PC-3 (cell line): ENCODE data around the gene SPACA4. TPM values are rescaled to one million over a fixed set of nuclear protein-coding genes. Genes with fewer than 3 reads are reported as not detected.

ENCODE experiments used
- ATAC-seq: fragments of 200-7000 bp; cut with Tn5 transposase; 2 replicates; pipeline ENCODE4 v1.9.1; 2020; ENCODE audit warnings: mild to moderate bottlenecking, moderate library complexity
- BruUV-seq: library from RNA; stranded (reverse); fragments of 400-500 nt; replicated peaks from 2 replicates; lab custom pipeline; 2021; lab: Mats Ljungman, UMichigan
- CTCF ChIA-PET: fragments of 300-600 bp; sonication (Branson Sonifier 250); formaldehyde crosslinking; loops from one replicate; lab custom pipeline; 2022; ENCODE audit warnings: antibody characterized with exemption; lab: Charles Lee
- POLR2A ChIA-PET: fragments of 300-600 bp; sonication (Branson Sonifier 250); formaldehyde crosslinking; loops from one replicate; lab custom pipeline; 2022; ENCODE audit warnings: antibody characterized with exemption; ENCODE audit not compliant: unreplicated experiment; lab: Charles Lee
- DNase-seq: peaks from one replicate; pipeline ENCODE4 v3.0.0-alpha.2; 2015
- H2AFZ ChIP-seq: fragments of 300-600 bp; sonication (generic); 2 replicates; pipeline ENCODE4 v1.6.0; 2016; ENCODE audit warnings: antibody characterized with exemption, low read length
- H3F3A ChIP-seq: fragments of 300-600 bp; sonication (generic); one replicate; pipeline ENCODE4 v1.6.0; 2017; ENCODE audit warnings: antibody characterized with exemption, low read length, control low read depth, mild to moderate bottlenecking; ENCODE audit not compliant: unreplicated experiment
- H3K27ac ChIP-seq: fragments of 300-600 bp; sonication (generic); 2 replicates; pipeline ENCODE4 v1.5.1; 2016; ENCODE audit warnings: mild to moderate bottlenecking, low read length
- H3K27me3 ChIP-seq: fragments of 300-600 bp; sonication (generic); 2 replicates; pipeline ENCODE4 v1.6.1; 2016; ENCODE audit warnings: low read length, mixed read lengths
- H3K36me3 ChIP-seq: fragments of 300-600 bp; sonication (generic); 2 replicates; pipeline ENCODE4 v1.6.1; 2016; ENCODE audit warnings: low read depth, mixed run types, low read length, mixed read lengths
- H3K4me1 ChIP-seq: fragments of 300-600 bp; sonication (generic); 2 replicates; pipeline ENCODE4 v1.5.1; 2016; ENCODE audit warnings: low read length; ENCODE audit not compliant: insufficient read depth
- H3K4me2 ChIP-seq: fragments of 300-600 bp; sonication (generic); 2 replicates; pipeline ENCODE4 v1.6.0; 2016; ENCODE audit warnings: low read length
- H3K4me3 ChIP-seq: fragments of 300-600 bp; sonication (generic); 2 replicates; pipeline ENCODE4 v1.5.1; 2016; ENCODE audit warnings: mild to moderate bottlenecking, low read length, mixed read lengths
- H3K79me2 ChIP-seq: fragments of 300-600 bp; sonication (generic); 2 replicates; pipeline ENCODE4 v1.6.1; 2017; ENCODE audit warnings: low read length, mixed read lengths
- H3K9ac ChIP-seq: fragments of 300-600 bp; sonication (generic); 2 replicates; pipeline ENCODE4 v1.6.0; 2016; ENCODE audit warnings: mild to moderate bottlenecking, low read length
- H3K9me2 ChIP-seq: fragments of 300-600 bp; sonication (generic); replicated peaks from 2 replicates; pipeline ENCODE4 v1.6.1; 2016; ENCODE audit warnings: mixed run types, low read length, mixed read lengths
- H3K9me3 ChIP-seq: fragments of 300-600 bp; sonication (generic); 2 replicates; pipeline ENCODE4 v1.6.1; 2016; ENCODE audit warnings: low read length, mixed read lengths
- H4K20me1 ChIP-seq: fragments of 300-600 bp; sonication (generic); 2 replicates; pipeline ENCODE4 v1.6.1; 2016; ENCODE audit warnings: low read length, mixed read lengths
- EZH2 ChIP-seq: fragments of 300-600 bp; sonication (generic); IDR thresholded peaks from one replicate; pipeline ENCODE4 v1.6.1; 2017; ENCODE audit warnings: antibody characterized with exemption, mild to moderate bottlenecking, low read length; ENCODE audit not compliant: unreplicated experiment
- EZH2phosphoT487 ChIP-seq: fragments of 300-600 bp; sonication (generic); IDR thresholded peaks from 2 replicates; pipeline ENCODE4 v1.6.1; 2018; ENCODE audit warnings: mild to moderate bottlenecking, antibody characterized with exemption, low read length, borderline replicate concordance
- intact Hi-C: fragments of 100-400 bp; cut with micrococcal nuclease; formaldehyde crosslinking; loops from 2 replicates; pipeline ENCODE4 v1.9.0; 2023
- total RNA-seq: library from RNA; depleted of rRNA; stranded (reverse); fragments of >200 nt; gene quantifications from 2 replicates; pipeline ENCODE4 v1.2.3, GENCODE V29; 2014
- TF ChIP-seq, protein P1 (sequence below): fragments of 300-600 bp; sonication (generic); conservative IDR thresholded peaks from 2 replicates; pipeline ENCODE4 v1.5.1; 2017; ENCODE audit warnings: antibody characterized with exemption, low read depth, mild to moderate bottlenecking, low read length

SPACA4 gene
- total RNA-seq, 1 experiment from 2014 or later = not detected

DNA sequence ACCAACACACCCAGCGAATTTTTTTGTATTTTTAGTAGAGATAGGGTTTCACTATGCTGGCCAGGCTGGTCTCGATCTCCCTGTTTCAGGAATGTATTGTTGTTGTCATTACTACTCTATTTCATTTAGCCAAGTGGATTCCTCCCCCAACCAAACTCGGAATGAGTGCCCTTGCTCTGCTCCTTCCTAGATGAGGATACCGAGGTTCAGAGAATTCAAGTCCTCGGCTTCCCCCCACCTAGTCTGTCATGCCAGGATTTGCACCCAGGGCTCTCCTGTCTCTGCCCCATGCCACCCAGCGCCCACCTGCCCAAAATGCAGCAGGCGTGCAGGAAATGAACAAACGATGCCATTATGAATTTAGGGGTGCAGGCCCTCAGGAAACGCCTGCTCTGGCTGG is 3.5 kb upstream of the SPACA4 start:
- Histone ChIP-seq H3K27ac (no peak overlapping the region), H3K36me3 (no peaks in the 10 kb centered on the region), H3K4me1 (no peaks in the 10 kb centered on the region), H4K20me1 (no peaks in the 10 kb centered on the region), H3K27me3 (no peaks in the 10 kb centered on the region), H3K4me2 (no peak overlapping the region), H3K4me3 (no peak overlapping the region), H3K9me2 (no peaks in the 10 kb centered on the region), H3F3A (no peaks in the 10 kb centered on the region), H3K9ac (no peak overlapping the region), H2AFZ (no peak overlapping the region), H3K79me2 (no peaks in the 10 kb centered on the region), H3K9me3 (no peaks in the 10 kb centered on the region)
- ATAC-seq = no peak
- no peak for DNase-seq
- CTCF ChIA-PET = no interaction called here
- TF ChIP-seq, protein P1, sequence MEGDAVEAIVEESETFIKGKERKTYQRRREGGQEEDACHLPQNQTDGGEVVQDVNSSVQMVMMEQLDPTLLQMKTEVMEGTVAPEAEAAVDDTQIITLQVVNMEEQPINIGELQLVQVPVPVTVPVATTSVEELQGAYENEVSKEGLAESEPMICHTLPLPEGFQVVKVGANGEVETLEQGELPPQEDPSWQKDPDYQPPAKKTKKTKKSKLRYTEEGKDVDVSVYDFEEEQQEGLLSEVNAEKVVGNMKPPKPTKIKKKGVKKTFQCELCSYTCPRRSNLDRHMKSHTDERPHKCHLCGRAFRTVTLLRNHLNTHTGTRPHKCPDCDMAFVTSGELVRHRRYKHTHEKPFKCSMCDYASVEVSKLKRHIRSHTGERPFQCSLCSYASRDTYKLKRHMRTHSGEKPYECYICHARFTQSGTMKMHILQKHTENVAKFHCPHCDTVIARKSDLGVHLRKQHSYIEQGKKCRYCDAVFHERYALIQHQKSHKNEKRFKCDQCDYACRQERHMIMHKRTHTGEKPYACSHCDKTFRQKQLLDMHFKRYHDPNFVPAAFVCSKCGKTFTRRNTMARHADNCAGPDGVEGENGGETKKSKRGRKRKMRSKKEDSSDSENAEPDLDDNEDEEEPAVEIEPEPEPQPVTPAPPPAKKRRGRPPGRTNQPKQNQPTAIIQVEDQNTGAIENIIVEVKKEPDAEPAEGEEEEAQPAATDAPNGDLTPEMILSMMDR = no peak
- TF ChIP-seq EZH2phosphoT487 (no peak), EZH2 (no peak)
- intact Hi-C loops = no loop called here
- no TSS peak for BruUV-seq
- POLR2A ChIA-PET = no interaction called here

GRCh38 chr19:48603449-48603848 is 3.1 kb upstream of the SPACA4 start:
- ATAC-seq = no peak

DNA sequence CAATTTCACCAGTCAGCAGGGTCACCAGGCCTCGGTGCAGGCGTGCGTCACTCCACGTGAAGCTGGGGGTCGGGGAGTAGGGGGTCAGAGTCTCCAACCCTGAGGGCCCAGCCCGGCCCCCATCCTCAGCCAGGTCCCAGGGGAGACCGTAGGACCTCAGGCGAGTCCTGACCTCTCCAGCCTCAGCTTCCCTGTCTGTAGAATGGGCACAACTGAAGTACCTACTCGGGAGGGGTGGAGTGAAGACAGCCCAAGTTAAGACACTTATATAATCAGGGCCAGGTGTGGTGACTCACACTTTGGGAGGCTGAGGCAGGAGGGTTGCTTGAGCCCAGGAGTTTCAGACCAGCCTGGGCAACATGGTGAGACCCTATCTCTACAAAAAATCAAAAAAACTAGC is 2.7 kb upstream of the SPACA4 start:
- Histone ChIP-seq H3K27ac (no peak overlapping the region), H2AFZ (no peak overlapping the region), H4K20me1 (no peaks in the 10 kb centered on the region), H3K4me1 (no peaks in the 10 kb centered on the region), H3F3A (no peaks in the 10 kb centered on the region), H3K4me2 (no peak overlapping the region), H3K36me3 (no peaks in the 10 kb centered on the region), H3K9me2 (no peaks in the 10 kb centered on the region), H3K9ac (no peak overlapping the region), H3K9me3 (no peaks in the 10 kb centered on the region), H3K4me3 (no peak overlapping the region), H3K27me3 (no peaks in the 10 kb centered on the region), H3K79me2 (no peaks in the 10 kb centered on the region)
- no peak for DNase-seq
- intact Hi-C loops = no loop called here
- CTCF ChIA-PET = no interaction called here
- POLR2A ChIA-PET = no interaction called here
- no TSS peak for BruUV-seq
- ATAC-seq = no peak
- TF ChIP-seq EZH2 (no peak), EZH2phosphoT487 (no peak)
- TF ChIP-seq, protein P1 = no peak

More at GRCh38 chr19:48603449-48603848, 3.1 kb upstream of the SPACA4 start:
- intact Hi-C loops = no loop called here
- no peaks in the 10 kb centered on the region for H3K9me3 ChIP-seq
- no peak overlapping the region for H2AFZ ChIP-seq
- H3K27me3 ChIP-seq = no peaks in the 10 kb centered on the region
- no peak for DNase-seq
- H3K9ac ChIP-seq = no peak overlapping the region
- no peaks in the 10 kb centered on the region for H3K9me2 ChIP-seq
- ChIA-PET POLR2A (no interaction called here), CTCF (no interaction called here)
- H3K4me1 ChIP-seq = no peaks in the 10 kb centered on the region
- TF ChIP-seq, protein P1 = no peak
- TF ChIP-seq EZH2phosphoT487 (no peak), EZH2 (no peak)
- BruUV-seq = no TSS peak
- H3K27ac ChIP-seq = no peak overlapping the region
- H4K20me1 ChIP-seq = no peaks in the 10 kb centered on the region
- H3K36me3 ChIP-seq = no peaks in the 10 kb centered on the region
- H3K79me2 ChIP-seq = no peaks in the 10 kb centered on the region
- no peak overlapping the region for H3K4me2 ChIP-seq
- H3F3A ChIP-seq = no peaks in the 10 kb centered on the region
- H3K4me3 ChIP-seq = no peak overlapping the region
